HCT116 (cell line): ENCODE data around the gene CNPY3. TPM values are rescaled to one million over a fixed set of nuclear protein-coding genes. Genes with fewer than 3 reads are reported as not detected.

Source experiments
- ATAC-seq: fragments of 200-7000 bp; cut with Tn5 transposase; 2 replicates; pipeline ENCODE4 v1.9.1; 2020; ENCODE audit warnings: mild to moderate bottlenecking, moderate library complexity
- BruUV-seq: library from RNA; stranded (reverse); fragments of 400-500 nt; replicated peaks from 2 replicates; lab custom pipeline; 2021; lab: Mats Ljungman, UMichigan
- CTCF ChIA-PET: fragments of 300-600 bp; sonication (Branson Sonifier 250); formaldehyde crosslinking; loops from one replicate; lab custom pipeline; 2021; ENCODE audit warnings: antibody characterized with exemption; lab: Charles Lee
- POLR2A ChIA-PET: fragments of 300-600, 350-600 bp; sonication (Branson Sonifier 250); formaldehyde crosslinking; loops from one replicate; lab custom pipeline; 2021; ENCODE audit warnings: antibody characterized with exemption; lab: Charles Lee
- RAD21 ChIA-PET, 2 experiments: fragments of 300-600 bp; sonication (Branson Sonifier 250); formaldehyde crosslinking; loops; one replicate each; lab custom pipeline; 2023; ENCODE audit warnings: low total read pairs in 2 of 2; ENCODE audit not compliant: uncharacterized antibody in 2 of 2, unreplicated experiment in 2 of 2, low non-redundant PET in 1 of 2; lab: Charles Lee
- DNase-seq: peaks from one replicate; pipeline ENCODE4 v3.0.0-alpha.2; 2010; ENCODE audit warnings: low read depth, low spot score
- H2AFZ ChIP-seq: fragments of 200-600 bp; shearing (Covaris generic), sonication (generic); 2 replicates; pipeline ENCODE4 v1.6.1; 2017; ENCODE audit warnings: low read depth, mixed run types, mixed read lengths, antibody characterized with exemption, low read length; ENCODE audit not compliant: poor library complexity, severe bottlenecking
- H3K27ac ChIP-seq: 2 replicates; pipeline ENCODE4 v1.5.1; 2012; ENCODE audit warnings: low read depth, low read length
- H3K27me3 ChIP-seq: fragments of 200-600 bp; sonication (generic); 2 replicates; pipeline ENCODE4 v1.6.1; 2016; ENCODE audit warnings: mixed run types, low read length, mixed read lengths; ENCODE audit not compliant: insufficient read depth
- H3K36me3 ChIP-seq, 2 experiments: fragments of 200-500 bp in 1 of 2; fragments of 200-600 bp in 1 of 2; sonication (Bioruptor generic) in 1 of 2; sonication (generic) in 1 of 2; 2 replicates each; pipeline versions ENCODE4 v1.5.1 to v1.6.1; 2014 to 2016; ENCODE audit warnings: low read length in 2 of 2, inconsistent platforms in 1 of 2, mixed read lengths in 1 of 2, mixed run types in 1 of 2; ENCODE audit not compliant: insufficient read depth in 2 of 2, control insufficient read depth in 1 of 2
- H3K4me1 ChIP-seq, 2 experiments: fragments of 200-600 bp in 1 of 2; sonication (generic) in 1 of 2; 2 replicates each; pipeline versions ENCODE4 v1.5.1 to v1.6.1; 2012 to 2017; ENCODE audit warnings: low read length in 2 of 2, inconsistent platforms in 1 of 2, mild to moderate bottlenecking in 1 of 2, mixed read lengths in 1 of 2, mixed run types in 1 of 2, moderate library complexity in 1 of 2; ENCODE audit not compliant: insufficient read depth in 2 of 2, control insufficient read depth in 1 of 2
- H3K4me2 ChIP-seq: fragments of 200-600 bp; sonication (generic); 2 replicates; pipeline ENCODE4 v1.6.1; 2017; ENCODE audit warnings: mixed run types, low read length, mixed read lengths
- H3K4me3 ChIP-seq, 2 experiments: fragments of 200-600 bp in 1 of 2; sonication (generic) in 1 of 2; replicated peaks in 1 of 2; 2 replicates each; pipeline ENCODE4 v1.5.1; 2011 to 2016; ENCODE audit warnings: low read length in 2 of 2, control low read depth in 1 of 2, low read depth in 1 of 2, mild to moderate bottlenecking in 1 of 2, mixed read lengths in 1 of 2, mixed run types in 1 of 2
- H3K79me2 ChIP-seq: fragments of 200-600 bp; sonication (generic); 2 replicates; pipeline ENCODE4 v1.6.1; 2017; ENCODE audit warnings: mild to moderate bottlenecking, mixed run types, low read length, moderate library complexity, mixed read lengths; ENCODE audit not compliant: insufficient read depth
- H3K9ac ChIP-seq: fragments of 200-600 bp; sonication (generic); 2 replicates; pipeline ENCODE4 v1.6.1; 2016; ENCODE audit warnings: low read length, mixed read lengths
- H3K9me2 ChIP-seq: fragments of 200-600 bp; sonication (generic), shearing (Covaris generic); 2 replicates; pipeline ENCODE4 v1.6.1; 2017; ENCODE audit warnings: mixed run types, mild to moderate bottlenecking, moderate library complexity; ENCODE audit not compliant: insufficient read depth
- H3K9me3 ChIP-seq, 2 experiments: fragments of 200-500 bp in 1 of 2; fragments of 200-600 bp in 1 of 2; sonication (Bioruptor generic) in 1 of 2; sonication (generic) in 1 of 2; 2 replicates each; pipeline ENCODE4 v1.6.1; 2014 to 2017; ENCODE audit warnings: low read length in 2 of 2, mixed read lengths in 2 of 2, inconsistent platforms in 1 of 2, low read depth in 1 of 2, mild to moderate bottlenecking in 1 of 2, mixed run types in 1 of 2, moderate library complexity in 1 of 2; ENCODE audit not compliant: control insufficient read depth in 1 of 2, insufficient read depth in 1 of 2
- H4K20me1 ChIP-seq: fragments of 200-600 bp; sonication (generic), shearing (Covaris generic); 2 replicates; pipeline ENCODE4 v1.6.1; 2017; ENCODE audit warnings: mixed run types, mild to moderate bottlenecking, moderate library complexity; ENCODE audit not compliant: insufficient read depth
- ELF1 ChIP-seq: IDR thresholded peaks from 2 replicates; pipeline ENCODE4 v1.6.1; 2012; ENCODE audit warnings: low read depth, borderline replicate concordance
- EZH2 ChIP-seq: fragments of 200-600 bp; sonication (generic); IDR thresholded peaks from 2 replicates; pipeline ENCODE4 v1.6.1; 2017; ENCODE audit warnings: antibody characterized with exemption, mixed run types
- FOSL1 ChIP-seq: IDR thresholded peaks from 2 replicates; pipeline ENCODE4 v1.6.1; 2012; ENCODE audit warnings: low read depth
- JUND ChIP-seq: IDR thresholded peaks from 2 replicates; pipeline ENCODE4 v1.6.1; 2012
- RAD21 ChIP-seq: IDR thresholded peaks from 2 replicates; pipeline ENCODE4 v1.6.1; 2012; ENCODE audit warnings: low read depth, mild to moderate bottlenecking
- TCF7L2 ChIP-seq: IDR thresholded peaks from 2 replicates; pipeline ENCODE4 v1.7.0; 2011; ENCODE audit warnings: borderline replicate concordance, inconsistent platforms; ENCODE audit not compliant: insufficient read depth, insufficient read length; ENCODE audit errors: extremely low read depth
- YY1 ChIP-seq: IDR thresholded peaks from 2 replicates; pipeline ENCODE4 v1.6.1; 2011; ENCODE audit warnings: low read length, low read depth, moderate library complexity, mild to moderate bottlenecking; ENCODE audit not compliant: insufficient replicate concordance; ENCODE audit errors: extremely low read depth
- ZNF274 ChIP-seq: fragments of 200-500 bp; sonication (Bioruptor generic); IDR thresholded peaks from 2 replicates; pipeline ENCODE4 v1.6.1; 2014; ENCODE audit warnings: mild to moderate bottlenecking, low read depth, low read length, inconsistent platforms
- intact Hi-C: fragments of 100-400 bp; cut with micrococcal nuclease; formaldehyde crosslinking; loops from 2 replicates; pipeline ENCODE4 v1.10.0; 2022
- total RNA-seq: library from RNA; stranded (reverse); gene quantifications from one replicate; pipeline ENCODE4 v1.2.1, GENCODE V29; 2021; ENCODE audit not compliant: unreplicated experiment
- TF ChIP-seq, protein P1 (sequence below): IDR thresholded peaks from 2 replicates; pipeline ENCODE4 v1.6.1; 2012
- TF ChIP-seq, protein P2 (sequence below), 3 experiments: fragments of 200-600 bp in 1 of 3; sonication (generic) in 1 of 3; IDR thresholded peaks in 2 of 3; conservative IDR thresholded peaks in 1 of 3; 2 replicates each; pipeline ENCODE4 v1.5.1; 2012 to 2017; ENCODE audit warnings: low read depth in 2 of 3, low read length in 2 of 3, antibody characterized with exemption in 1 of 3, borderline replicate concordance in 1 of 3, control low read depth in 1 of 3, mild to moderate bottlenecking in 1 of 3, mixed read lengths in 1 of 3, mixed run types in 1 of 3, moderate library complexity in 1 of 3; ENCODE audit not compliant: insufficient read depth in 1 of 3
- TF ChIP-seq, protein P3 (sequence below): IDR thresholded peaks from 2 replicates; pipeline ENCODE4 v1.6.1; 2012
- TF ChIP-seq, protein P4 (sequence below): IDR thresholded peaks from 2 replicates; pipeline ENCODE4 v1.6.1; 2012; ENCODE audit warnings: low read depth

The CNPY3 gene
- total RNA-seq, 1 experiment from 2014 or later, result 49.1 TPM

DNA sequence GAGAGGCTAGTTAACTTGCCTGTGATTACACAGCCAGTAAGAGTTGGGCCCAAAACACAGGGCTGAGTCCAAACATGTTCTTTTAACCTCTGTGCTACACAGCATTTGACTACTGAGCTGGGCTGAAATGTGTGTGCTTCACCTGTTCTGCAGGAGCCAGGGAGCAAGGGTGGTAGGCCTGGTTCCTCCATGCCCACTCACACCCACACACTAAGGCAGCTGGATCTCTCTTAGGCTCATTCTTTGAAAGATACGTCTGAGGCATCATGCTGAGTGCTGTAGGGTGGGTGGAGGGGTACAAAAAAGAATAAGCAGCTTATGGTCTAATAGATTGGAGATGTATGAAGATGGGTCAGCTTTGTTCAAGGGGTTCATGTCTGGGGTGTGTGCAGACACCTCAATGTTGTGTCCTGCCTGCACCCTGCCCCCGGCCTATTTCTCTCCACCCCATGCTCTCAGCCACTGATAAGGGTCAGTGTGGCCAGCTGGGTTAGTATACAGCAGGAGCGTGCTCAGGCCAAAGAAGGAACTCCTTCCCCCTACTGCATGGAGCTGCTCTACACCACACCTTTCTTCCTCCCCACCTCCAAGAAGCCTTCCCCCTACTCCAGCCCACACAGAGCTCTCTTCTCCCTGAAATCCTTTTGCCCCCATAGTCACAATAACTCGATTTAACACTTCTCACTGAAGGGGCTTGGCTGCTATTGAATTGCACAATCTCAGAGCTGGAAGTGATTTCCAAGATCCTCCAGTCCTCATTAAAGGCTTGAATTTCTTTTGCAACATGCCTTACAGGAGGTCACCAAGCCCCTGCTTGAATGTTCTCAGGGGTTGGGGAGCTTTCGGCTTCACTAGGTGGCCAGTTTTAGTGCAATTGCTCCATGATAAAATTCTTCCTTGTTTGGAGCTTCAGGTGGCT is 58.5 kb downstream of the CNPY3 start:
- no TSS peak for BruUV-seq
- Histone ChIP-seq H2AFZ (no peak overlapping the region), H3K27ac (no peak overlapping the region), H3K36me3 (peaks cover 5 to 13% of the 10 kb centered on the region in 2 experiments; a peak in 3 of 4 replicates), H3K27me3 (no peaks in the 10 kb centered on the region), H3K79me2 (peaks cover 31% of the 10 kb centered on the region), H3K9me2 (no peaks in the 10 kb centered on the region), H3K4me1 (peaks cover 6 to 19% of the 10 kb centered on the region in 2 experiments; a peak in 3 of 4 replicates), H3K4me2 (no peak overlapping the region), H4K20me1 (no peaks in the 10 kb centered on the region), H3K4me3 (no peak overlapping the region), H3K9me3 (no peaks in the 10 kb centered on the region), H3K9ac (no peak overlapping the region)
- DNase-seq (no peak), ATAC-seq (no peak)
- intact Hi-C loops, result no loop called here
- TF ChIP-seq RAD21, result no peak
- TF ChIP-seq, protein P1, sequence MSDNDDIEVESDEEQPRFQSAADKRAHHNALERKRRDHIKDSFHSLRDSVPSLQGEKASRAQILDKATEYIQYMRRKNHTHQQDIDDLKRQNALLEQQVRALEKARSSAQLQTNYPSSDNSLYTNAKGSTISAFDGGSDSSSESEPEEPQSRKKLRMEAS, result no peak
- no peak for TF ChIP-seq ELF1
- TF ChIP-seq TCF7L2, result no peak
- no peak for TF ChIP-seq JUND
- no peak for TF ChIP-seq ZNF274
- no peak for TF ChIP-seq FOSL1
- POLR2A ChIA-PET, result interaction anchor here (1.1 kb wide), 1 partner anchor 9 kb away, joined by 6 read pairs; the partner anchor contains the start of gene PEX6
- RAD21 ChIA-PET, result no interaction called here
- CTCF ChIA-PET, result no interaction called here

DNA sequence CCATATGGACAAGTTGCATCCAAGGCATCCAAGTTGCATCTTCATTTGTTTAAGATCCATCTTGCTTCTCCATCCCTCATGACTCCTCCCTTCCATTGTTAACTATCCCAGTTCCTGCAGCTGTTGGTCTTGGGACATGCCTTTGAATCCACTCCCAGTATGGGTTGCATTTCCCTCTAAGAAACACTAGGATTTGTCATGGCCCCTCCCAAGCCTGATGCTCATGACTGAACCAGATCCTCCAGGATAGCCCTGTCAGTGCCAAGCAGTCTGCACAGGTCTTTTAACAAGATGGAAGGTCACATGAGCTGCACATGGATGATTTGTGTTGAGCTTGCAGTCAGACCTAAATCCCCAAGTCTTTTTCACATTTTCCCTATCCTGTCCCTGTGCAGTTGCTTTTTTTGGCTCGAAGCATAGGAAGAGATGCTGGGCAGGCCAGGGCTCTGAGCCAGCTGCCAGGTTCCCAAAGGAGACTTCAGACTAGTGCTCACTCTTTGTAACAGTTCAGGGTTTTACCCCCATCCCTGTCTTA is 59.3 kb downstream of the CNPY3 start:
- H3K9ac ChIP-seq, result no peak overlapping the region
- H3K9me3 ChIP-seq, result no peaks in the 10 kb centered on the region
- CTCF ChIA-PET, result no interaction called here
- H3K27me3 ChIP-seq, result no peaks in the 10 kb centered on the region
- H4K20me1 ChIP-seq, result no peaks in the 10 kb centered on the region
- RAD21 ChIA-PET, result no interaction called here
- no peak overlapping the region for H2AFZ ChIP-seq
- BruUV-seq, result no TSS peak
- peaks cover 34% of the 10 kb centered on the region for H3K79me2 ChIP-seq
- H3K36me3 ChIP-seq, result peaks cover 5 to 13% of the 10 kb centered on the region in 2 experiments; a peak in 3 of 4 replicates
- no peak overlapping the region for H3K27ac ChIP-seq
- no peaks in the 10 kb centered on the region for H3K9me2 ChIP-seq
- POLR2A ChIA-PET, result interaction anchor here (1.1 kb wide), 1 partner anchor 10 kb away, joined by 6 read pairs; the partner anchor contains the start of gene PEX6
- H3K4me2 ChIP-seq, result no peak overlapping the region
- peaks cover 6 to 18% of the 10 kb centered on the region in 2 experiments; a peak in 3 of 4 replicates for H3K4me1 ChIP-seq
- no peak overlapping the region for H3K4me3 ChIP-seq
- intact Hi-C loops, result no loop called here
- ATAC-seq (no peak), DNase-seq (no peak)
- TF ChIP-seq EZH2, result no peak
- TF ChIP-seq YY1, result no peak
- TF ChIP-seq, protein P2, sequence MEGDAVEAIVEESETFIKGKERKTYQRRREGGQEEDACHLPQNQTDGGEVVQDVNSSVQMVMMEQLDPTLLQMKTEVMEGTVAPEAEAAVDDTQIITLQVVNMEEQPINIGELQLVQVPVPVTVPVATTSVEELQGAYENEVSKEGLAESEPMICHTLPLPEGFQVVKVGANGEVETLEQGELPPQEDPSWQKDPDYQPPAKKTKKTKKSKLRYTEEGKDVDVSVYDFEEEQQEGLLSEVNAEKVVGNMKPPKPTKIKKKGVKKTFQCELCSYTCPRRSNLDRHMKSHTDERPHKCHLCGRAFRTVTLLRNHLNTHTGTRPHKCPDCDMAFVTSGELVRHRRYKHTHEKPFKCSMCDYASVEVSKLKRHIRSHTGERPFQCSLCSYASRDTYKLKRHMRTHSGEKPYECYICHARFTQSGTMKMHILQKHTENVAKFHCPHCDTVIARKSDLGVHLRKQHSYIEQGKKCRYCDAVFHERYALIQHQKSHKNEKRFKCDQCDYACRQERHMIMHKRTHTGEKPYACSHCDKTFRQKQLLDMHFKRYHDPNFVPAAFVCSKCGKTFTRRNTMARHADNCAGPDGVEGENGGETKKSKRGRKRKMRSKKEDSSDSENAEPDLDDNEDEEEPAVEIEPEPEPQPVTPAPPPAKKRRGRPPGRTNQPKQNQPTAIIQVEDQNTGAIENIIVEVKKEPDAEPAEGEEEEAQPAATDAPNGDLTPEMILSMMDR (IDR thresholded peaks at IDR 0.05 in 2 of 3, conservative IDR thresholded peaks at IDR 0.05 in 1 of 3; ENCODE audit: borderline replicate concordance in 1 of 3, insufficient read depth in 1 of 3, low read depth in 2 of 3, low read length in 2 of 3), result no peak
- TF ChIP-seq, protein P3, sequence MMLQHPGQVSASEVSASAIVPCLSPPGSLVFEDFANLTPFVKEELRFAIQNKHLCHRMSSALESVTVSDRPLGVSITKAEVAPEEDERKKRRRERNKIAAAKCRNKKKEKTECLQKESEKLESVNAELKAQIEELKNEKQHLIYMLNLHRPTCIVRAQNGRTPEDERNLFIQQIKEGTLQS, result no peak
- TF ChIP-seq, protein P4, sequence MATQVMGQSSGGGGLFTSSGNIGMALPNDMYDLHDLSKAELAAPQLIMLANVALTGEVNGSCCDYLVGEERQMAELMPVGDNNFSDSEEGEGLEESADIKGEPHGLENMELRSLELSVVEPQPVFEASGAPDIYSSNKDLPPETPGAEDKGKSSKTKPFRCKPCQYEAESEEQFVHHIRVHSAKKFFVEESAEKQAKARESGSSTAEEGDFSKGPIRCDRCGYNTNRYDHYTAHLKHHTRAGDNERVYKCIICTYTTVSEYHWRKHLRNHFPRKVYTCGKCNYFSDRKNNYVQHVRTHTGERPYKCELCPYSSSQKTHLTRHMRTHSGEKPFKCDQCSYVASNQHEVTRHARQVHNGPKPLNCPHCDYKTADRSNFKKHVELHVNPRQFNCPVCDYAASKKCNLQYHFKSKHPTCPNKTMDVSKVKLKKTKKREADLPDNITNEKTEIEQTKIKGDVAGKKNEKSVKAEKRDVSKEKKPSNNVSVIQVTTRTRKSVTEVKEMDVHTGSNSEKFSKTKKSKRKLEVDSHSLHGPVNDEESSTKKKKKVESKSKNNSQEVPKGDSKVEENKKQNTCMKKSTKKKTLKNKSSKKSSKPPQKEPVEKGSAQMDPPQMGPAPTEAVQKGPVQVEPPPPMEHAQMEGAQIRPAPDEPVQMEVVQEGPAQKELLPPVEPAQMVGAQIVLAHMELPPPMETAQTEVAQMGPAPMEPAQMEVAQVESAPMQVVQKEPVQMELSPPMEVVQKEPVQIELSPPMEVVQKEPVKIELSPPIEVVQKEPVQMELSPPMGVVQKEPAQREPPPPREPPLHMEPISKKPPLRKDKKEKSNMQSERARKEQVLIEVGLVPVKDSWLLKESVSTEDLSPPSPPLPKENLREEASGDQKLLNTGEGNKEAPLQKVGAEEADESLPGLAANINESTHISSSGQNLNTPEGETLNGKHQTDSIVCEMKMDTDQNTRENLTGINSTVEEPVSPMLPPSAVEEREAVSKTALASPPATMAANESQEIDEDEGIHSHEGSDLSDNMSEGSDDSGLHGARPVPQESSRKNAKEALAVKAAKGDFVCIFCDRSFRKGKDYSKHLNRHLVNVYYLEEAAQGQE, result no peak
